Stimulated activated CD4-positive, alpha-beta T cell treated with anti-CD3 and anti-CD28 coated beads, Interleukin-15, amount 100 ng/mL, for 48 hours (primary cell): ENCODE data around the gene TMEM260.

Experiments used
- DNase-seq, 2 donors: peaks; one replicate each; pipeline ENCODE4 v3.0.0-alpha.2; 2020; ENCODE audit warnings: low read depth in 2 of 2

TMEM260 gene

GRCh38 chr14:56579345-56580220 is at the start of gene TMEM260:
TSS of gene TMEM260 (plus strand) at chr14:56579798. CDS start at chr14:56579915, 117 bp downstream.
- DNase-seq: peak; percentile 81 to 86

- no peak for DNase-seq
These were observed 47.1 kb upstream of the TMEM260 start for GRCh38 chr14:56532546-56532945.

GRCh38 chr14:56534656-56535055 is 44.9 kb upstream of the TMEM260 start:
- DNase-seq: no peak

- no peak for DNase-seq
These were observed 39.7 kb upstream of the TMEM260 start for GRCh38 chr14:56539862-56540261.

- no peak for DNase-seq
These were observed 36.2 kb upstream of the TMEM260 start for GRCh38 chr14:56543436-56543835.

- DNase-seq: no peak
These were observed 29.9 kb upstream of the TMEM260 start for GRCh38 chr14:56549721-56550120.

- no peak for DNase-seq
These were observed 27.0 kb upstream of the TMEM260 start for GRCh38 chr14:56552615-56553014.

GRCh38 chr14:56554301-56554700 is 25.3 kb upstream of the TMEM260 start:
- no peak for DNase-seq

- no peak for DNase-seq
These were observed 23.6 kb upstream of the TMEM260 start for GRCh38 chr14:56555921-56556570.

GRCh38 chr14:56559182-56559581 is 20.4 kb upstream of the TMEM260 start:
- DNase-seq: no peak

- no peak for DNase-seq
These were observed 18.0 kb upstream of the TMEM260 start for GRCh38 chr14:56561606-56562005.

GRCh38 chr14:56562883-56563282 is 16.7 kb upstream of the TMEM260 start:
- no peak for DNase-seq

- DNase-seq: no peak
These were observed 10.4 kb upstream of the TMEM260 start for GRCh38 chr14:56569174-56569573.

- DNase-seq: no peak
These were observed 9.3 kb upstream of the TMEM260 start for GRCh38 chr14:56570295-56570694.

GRCh38 chr14:56580221-56580711 is 668 bp downstream of the TMEM260 start:
- DNase-seq: no peak

- DNase-seq: no peak
These were observed 1.6 kb downstream of the TMEM260 start for GRCh38 chr14:56581041-56581727.

- no peak for DNase-seq
These were observed 6.0 kb downstream of the TMEM260 start for GRCh38 chr14:56585461-56586084.

GRCh38 chr14:56587701-56588100 is 8.1 kb downstream of the TMEM260 start:
- DNase-seq: no peak

GRCh38 chr14:56590535-56590960 is 10.9 kb downstream of the TMEM260 start:
- no peak for DNase-seq

GRCh38 chr14:56592746-56593544 is 13.3 kb downstream of the TMEM260 start:
- no peak for DNase-seq

GRCh38 chr14:56594428-56594827 is 14.8 kb downstream of the TMEM260 start:
- DNase-seq: no peak
